ENCODE measurements around the gene AMER3. TPM values are rescaled to one million over a fixed set of nuclear protein-coding genes. Genes with fewer than 3 reads are reported as not detected.

Gene AMER3
- total RNA-seq, 1 experiment from 2014 or later, result not detected

DNA sequence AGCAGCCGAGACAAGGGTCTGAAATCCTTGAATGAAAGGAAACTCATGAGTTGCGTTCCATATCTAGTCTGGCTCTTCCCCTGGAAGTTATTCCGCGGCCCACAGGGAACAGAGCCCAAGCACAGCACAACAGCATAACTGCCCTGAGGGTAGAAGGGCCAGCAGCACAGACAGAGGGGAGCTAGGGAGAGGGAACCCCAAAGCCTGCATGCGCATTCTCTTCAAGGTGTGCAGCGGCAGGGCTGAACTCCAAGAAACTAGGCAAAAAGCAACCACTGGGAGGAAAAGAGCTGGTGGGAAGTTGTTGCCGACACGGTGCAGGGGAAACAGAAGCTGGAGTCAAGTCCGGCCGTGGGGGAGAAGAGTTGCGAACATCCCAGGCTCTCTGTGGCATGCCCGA, 14.7 kb upstream of the AMER3 start:
- Histone ChIP-seq H3K9me3 (no peaks in the 10 kb centered on the region), H3K36me3 (no peaks in the 10 kb centered on the region), H3K27me3 (no peaks in the 10 kb centered on the region), H3K4me3 (no peak overlapping the region)
- DNase-seq, result no peak

DNA sequence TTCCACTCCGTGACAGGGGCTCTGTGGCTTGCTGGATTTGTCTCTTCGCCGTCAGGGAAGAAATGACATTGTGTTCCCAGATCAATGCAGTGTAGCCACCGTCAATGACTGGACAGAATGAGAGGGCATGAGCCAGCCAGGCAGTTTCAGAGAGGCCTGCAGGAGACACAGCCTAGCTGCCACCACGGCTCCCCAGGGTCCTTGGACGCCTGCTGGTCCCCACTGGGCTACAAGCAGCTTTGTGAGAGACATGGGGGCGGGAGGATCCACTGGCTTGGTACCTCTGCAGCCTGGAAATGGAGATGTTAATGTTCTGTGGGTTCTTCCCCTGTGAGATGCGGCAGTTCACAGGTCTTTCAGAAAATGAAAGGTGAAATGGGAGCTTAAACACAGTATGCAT, 12.1 kb upstream of the AMER3 start:
- no peak for DNase-seq
- no peaks in the 10 kb centered on the region for H3K27me3 ChIP-seq
- H3K36me3 ChIP-seq, result no peaks in the 10 kb centered on the region
- H3K9me3 ChIP-seq, result no peaks in the 10 kb centered on the region
- no peak overlapping the region for H3K4me3 ChIP-seq

DNA sequence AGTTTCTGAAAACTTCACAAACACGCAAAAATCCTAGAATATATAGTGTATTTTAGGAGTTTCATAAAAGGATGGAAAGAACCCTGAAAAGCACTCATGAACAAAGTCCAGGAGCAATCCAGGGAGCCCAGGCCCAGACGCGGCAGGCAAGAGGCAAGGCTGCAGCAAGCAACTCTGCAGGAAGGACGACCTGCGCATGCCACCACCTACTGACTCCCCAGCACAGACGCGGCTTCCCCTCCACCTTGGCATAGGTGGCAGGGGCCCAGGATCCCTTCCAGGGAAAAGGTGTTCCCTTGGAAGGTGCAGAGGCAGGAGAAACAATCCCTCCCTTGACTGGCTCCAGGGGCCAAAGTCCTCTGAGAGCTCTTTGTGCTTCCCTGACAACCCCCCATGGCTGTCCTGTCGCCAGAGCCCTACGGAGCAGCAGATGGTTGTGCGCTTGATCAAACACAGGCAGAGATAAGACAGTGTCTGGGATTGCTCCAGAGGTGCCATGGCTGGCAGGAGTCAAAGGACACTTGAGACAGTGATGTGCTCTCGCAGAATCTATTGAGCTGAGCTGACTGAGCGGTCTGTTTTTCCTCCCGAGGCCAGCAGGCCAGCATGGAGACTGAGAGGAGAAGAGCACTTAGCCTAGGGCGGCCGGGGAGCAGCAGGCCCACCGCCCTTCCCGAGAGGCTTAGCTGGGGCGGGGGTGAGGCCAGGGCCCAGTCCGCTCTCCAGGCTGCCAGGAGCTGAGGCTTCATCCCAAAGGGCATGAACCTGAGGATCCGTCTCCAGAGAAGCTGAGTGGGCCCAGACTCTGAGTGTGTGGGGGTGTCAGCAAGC, 10.8 kb upstream of the AMER3 start:
- Histone ChIP-seq H3K27me3 (no peaks in the 10 kb centered on the region), H3K36me3 (no peaks in the 10 kb centered on the region), H3K4me3 (no peak overlapping the region), H3K9me3 (no peaks in the 10 kb centered on the region)
- DNase-seq, result no peak

DNA sequence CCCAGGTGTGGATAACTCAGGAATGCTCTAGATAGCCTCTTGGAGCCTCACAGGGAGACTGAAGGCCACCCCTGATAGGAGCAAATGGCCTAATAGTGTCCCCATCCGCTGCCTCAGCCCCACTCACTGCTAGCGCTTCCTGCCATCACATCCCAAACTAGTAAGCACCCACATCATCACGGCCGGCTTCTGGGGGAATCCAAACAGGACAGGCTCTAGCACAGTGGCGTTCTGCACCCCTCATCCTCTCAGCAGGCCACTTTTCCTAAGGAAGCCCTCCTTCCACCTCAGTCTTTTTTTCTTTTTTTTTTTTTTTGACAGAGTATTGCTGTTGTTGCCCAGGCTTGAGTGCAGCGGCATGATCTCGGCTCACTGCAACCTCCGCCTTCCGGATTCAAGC, 6.3 kb upstream of the AMER3 start:
- H3K27me3 ChIP-seq, result no peaks in the 10 kb centered on the region
- no peaks in the 10 kb centered on the region for H3K9me3 ChIP-seq
- DNase-seq, result no peak
- H3K4me3 ChIP-seq, result no peak overlapping the region
- H3K36me3 ChIP-seq, result no peaks in the 10 kb centered on the region

DNA sequence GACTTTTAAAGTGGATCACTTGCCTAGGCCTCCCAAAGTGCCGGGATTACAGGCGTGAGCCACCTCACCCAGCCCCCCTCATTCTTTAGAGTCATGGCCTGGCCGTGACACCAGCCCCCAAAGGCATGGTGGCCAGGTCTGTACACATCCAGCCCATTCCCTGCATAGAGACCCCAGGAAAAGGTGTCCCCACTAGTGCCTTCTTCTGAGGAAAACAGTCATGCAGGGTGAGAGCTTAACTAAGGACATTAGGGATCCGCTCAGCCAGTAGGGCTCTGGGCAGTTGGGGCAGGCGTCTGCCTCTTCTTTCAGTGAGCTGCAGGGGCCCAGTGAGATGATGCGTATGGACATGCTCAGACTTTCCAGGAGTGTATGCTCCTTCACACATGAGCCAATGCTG, 5.7 kb upstream of the AMER3 start:
- H3K9me3 ChIP-seq, result no peaks in the 10 kb centered on the region
- peaks cover 3% of the 10 kb centered on the region; the same call in 1 of the 2 replicates for H3K27me3 ChIP-seq
- no peak for DNase-seq

DNA sequence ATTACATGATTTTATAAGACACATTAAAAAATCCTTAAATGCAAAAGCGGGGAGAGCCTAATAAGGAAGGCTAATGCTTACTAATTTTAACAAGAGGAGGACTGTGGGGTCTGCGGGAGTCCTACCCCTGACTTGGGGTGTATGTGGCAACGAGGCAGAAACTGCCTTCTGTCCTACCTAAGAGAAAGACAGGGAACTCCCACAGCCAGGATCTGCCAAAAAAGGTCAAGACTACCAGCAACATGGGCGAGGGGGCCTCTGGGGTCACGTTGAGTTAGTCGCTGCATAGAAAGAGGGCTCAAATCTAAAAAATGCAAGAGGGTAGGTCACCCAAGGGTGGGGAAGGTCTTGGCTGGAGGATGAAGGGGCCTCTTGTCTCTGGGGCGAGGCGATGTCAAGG, 529 bp upstream of the AMER3 start:
- peaks cover 10% of the 10 kb centered on the region for H3K27me3 ChIP-seq
- H3K9me3 ChIP-seq, result no peaks in the 10 kb centered on the region
- no peaks in the 10 kb centered on the region for H3K36me3 ChIP-seq
- H3K4me3 ChIP-seq, result no peak overlapping the region
- no peak for DNase-seq

More for the DNA sequence above, 5.7 kb upstream of the AMER3 start:
- Histone ChIP-seq H3K36me3 (no peaks in the 10 kb centered on the region), H3K4me3 (no peak overlapping the region)

DNA sequence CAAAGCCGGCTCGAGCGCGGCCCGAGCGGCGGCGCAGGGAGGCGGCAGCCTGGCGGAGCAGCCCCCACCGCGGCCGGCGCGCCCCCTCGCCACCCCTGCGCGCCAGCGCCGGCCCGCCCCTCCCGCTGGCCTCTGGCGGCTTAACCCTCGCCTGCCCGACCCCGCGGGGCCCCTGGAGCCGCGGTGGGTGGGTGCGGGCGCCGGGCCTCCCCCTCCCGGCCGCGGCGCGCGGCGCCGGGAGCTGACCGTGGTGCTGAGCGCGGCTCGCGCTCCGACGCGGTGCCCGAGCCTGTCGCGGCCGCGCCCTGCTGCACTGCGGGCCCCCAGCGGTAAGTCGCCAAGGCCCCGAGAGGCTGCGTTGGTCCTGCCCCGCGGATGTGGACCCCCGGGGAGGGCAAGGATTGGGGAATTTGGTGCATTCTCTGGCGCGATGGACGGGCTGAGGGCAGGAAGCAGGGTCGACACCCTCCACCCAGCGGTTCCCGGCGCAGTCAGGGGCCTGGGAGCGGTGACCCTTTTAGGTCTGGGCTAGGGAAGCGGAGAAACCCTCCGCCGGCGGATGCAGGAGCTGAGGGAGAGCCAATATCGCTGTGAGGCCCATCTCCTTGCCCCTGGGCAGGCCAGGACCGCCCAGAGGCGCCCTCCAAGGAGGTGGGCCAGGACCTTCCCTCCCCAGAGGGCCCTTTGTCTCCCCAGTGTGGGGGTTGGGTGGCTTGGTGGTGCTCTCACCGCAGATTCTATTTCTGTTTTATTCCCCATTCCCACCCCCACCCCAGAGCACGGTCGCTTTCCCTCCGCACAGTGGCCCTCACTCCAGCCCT, 923 bp downstream of the AMER3 start:
- no peak for DNase-seq
- H3K27me3 ChIP-seq, result peaks cover 10% of the 10 kb centered on the region
- H3K36me3 ChIP-seq, result no peaks in the 10 kb centered on the region
- no peaks in the 10 kb centered on the region for H3K9me3 ChIP-seq
- H3K4me3 ChIP-seq, result no peak overlapping the region

DNA sequence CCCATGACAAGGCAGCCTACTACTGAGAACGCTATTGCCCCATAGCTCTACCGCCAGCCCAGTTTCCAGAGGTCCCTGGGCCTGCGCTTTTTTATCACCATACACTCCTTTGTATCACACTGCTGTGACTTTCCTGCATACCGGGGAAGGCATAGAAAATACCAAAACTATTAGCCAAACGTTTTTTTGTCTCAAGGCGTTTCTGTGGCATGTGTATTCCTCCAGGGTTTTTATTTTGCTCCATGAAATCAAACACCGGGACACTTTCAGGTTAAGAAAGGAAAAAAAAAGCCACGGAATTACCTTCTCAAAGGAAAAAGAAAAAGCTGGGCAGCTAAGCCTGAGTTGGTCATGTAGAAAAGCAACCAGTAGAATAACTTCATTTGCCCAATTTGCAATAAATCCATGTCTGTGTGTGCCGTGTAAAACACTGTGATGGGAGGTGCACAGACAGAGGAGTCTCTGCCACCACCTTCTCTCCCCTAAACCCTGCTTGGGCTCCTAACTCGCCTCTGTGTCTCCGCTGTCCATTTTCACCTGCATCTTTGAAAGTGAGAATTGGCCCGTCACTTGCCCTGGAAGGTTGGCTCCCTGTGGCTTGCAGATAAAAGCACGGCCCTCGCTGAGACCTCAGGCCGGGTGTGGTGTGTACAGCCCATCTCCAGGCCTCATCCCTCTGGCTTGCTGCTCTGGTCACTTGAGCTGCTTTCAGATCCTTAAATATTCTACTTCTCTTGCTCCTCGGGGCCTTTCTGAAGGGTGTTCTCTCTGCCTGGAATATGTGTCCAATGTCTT, 1.7 kb downstream of the AMER3 start:
- no peaks in the 10 kb centered on the region for H3K36me3 ChIP-seq
- no peak overlapping the region for H3K4me3 ChIP-seq
- DNase-seq, result no peak
- peaks cover 10% of the 10 kb centered on the region for H3K27me3 ChIP-seq
- H3K9me3 ChIP-seq, result no peaks in the 10 kb centered on the region

DNA sequence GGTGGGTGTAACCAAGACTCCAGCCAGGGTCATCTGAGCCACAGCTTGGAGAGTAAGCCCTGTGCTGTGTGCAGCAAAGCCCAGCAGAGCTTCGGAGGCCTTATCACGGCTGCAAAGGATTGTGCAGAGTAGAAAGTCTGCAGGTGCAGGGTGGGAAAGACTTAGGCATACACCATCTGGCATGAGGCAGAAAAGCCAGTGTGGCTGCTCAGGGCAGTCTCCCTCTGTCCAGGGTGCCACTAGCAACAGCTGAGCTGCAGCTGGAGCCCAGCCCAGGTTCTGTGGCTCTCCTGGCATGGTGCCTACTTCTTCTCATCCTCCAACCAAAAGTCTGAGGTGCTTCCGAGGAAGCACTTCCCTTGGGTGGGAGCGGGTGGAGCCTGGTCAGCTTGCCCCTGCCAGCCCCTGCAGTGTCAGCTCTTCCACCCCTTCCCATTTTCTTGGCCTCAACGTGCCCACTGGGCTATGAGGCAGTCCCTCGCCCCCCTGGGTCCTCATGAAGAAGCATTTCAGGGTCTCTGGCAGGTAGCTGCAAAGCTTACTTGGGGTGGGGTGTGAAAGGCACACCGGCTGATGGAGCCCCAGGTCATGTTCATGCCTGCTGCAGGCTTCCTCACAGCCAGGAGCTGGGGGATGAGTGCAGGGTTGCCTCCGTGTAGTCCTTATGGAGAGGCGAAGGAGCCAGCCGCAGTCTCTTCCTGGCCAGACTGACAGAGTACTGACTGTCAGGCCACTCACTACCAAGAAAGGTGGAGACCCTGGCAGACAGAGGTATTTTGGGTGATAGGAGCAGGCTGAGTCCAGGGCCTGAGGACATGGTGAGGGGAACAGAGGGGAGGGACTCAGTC, 4.8 kb downstream of the AMER3 start:
- Histone ChIP-seq H3K4me3 (no peak overlapping the region), H3K27me3 (peaks cover 4% of the 10 kb centered on the region), H3K36me3 (no peaks in the 10 kb centered on the region), H3K9me3 (no peaks in the 10 kb centered on the region)
- peak; percentile 25 for DNase-seq

DNA sequence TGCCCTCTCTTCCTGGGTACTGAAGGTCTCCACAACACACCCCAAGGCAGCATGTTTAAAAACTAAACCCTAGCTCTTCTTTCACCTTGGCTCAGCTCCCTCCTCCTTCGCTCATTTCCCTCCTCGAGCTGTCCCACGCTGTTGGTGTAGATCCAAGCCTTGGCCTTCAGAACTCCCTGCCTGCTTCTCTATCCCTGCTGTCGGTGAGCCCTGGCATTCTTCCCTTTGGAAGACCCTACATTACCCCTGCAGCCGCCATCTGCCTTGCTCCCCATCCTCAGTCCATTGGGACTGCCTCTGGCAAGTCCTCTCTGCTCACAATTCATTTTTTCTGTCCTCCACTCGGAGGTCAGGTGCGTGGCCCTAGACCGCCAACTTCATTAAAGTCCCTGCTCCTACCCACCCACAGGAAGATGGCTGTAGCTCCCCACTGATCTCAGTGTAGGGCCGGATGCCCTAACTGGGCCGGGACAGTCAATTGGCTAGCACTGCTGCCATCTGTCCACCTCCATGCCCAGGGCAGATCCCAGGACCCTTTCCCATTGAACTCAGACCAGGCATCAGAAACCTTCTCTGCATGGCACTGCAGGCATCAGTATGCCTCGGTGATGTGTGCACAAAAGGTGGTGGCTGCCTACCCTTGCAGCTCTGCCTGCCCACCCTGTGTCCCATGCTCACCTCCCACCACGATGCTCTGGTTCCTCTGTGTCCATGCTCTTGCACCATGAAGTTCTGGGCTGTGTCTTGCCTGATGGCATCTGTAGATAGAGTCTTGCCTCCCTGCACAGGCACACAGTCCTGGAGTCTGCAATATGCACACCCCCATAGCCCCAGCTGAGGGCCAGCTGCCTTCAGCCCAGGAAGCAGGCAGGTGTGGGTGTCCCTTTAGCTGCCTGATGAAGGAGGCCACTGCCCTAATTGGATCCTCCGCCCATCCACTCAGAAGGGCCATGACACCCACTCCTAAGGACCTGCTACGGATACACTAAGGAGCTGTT, 5.7 kb downstream of the AMER3 start:
- Histone ChIP-seq H3K4me3 (no peak overlapping the region), H3K9me3 (no peaks in the 10 kb centered on the region), H3K27me3 (no peaks in the 10 kb centered on the region), H3K36me3 (no peaks in the 10 kb centered on the region)
- no peak for DNase-seq

DNA sequence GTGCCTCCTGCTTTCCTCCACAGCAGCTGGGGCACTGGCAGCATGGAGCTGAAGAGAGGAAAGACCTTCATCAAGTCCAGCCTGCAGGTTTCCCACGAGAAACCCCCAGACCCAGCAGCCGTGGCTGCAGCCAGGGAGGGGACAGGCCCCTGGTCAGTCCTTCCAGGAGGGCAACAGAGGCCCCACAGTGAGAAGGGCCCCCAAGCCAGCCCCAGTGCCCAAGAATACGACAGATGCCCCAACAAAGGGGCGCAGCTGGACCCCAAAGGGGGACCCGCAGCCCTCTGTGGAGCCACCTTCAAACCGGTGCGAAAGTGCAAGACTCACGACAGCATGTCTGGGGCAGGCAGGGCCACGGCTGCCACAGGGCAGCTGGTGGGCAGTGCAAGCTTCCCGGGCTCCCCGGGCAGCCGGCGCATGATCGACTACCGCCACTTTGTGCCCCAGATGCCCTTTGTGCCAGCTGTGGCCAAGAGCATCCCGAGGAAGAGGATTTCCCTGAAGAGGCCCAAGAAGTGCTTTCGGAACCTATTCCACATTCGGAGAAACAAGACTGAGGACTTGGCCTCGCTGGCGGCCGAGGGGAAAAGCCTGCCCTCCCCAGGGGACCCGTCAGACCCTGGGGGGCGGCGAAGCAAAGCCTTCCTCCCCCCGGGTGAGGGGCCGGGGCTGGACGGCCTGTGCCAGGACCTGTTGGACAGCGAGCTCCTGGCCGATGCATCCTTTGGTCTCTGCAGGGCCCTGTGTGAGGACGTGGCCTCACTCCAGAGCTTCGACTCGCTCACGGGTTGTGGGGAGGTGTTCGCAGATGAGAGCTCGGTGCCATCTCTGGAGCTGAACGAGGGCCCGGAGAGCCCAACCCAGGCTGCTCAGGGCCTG, 6.9 kb downstream of the AMER3 start:
- Histone ChIP-seq H3K27me3 (no peaks in the 10 kb centered on the region), H3K9me3 (no peaks in the 10 kb centered on the region), H3K36me3 (no peaks in the 10 kb centered on the region), H3K4me3 (no peak overlapping the region)
- DNase-seq, result no peak

DNA sequence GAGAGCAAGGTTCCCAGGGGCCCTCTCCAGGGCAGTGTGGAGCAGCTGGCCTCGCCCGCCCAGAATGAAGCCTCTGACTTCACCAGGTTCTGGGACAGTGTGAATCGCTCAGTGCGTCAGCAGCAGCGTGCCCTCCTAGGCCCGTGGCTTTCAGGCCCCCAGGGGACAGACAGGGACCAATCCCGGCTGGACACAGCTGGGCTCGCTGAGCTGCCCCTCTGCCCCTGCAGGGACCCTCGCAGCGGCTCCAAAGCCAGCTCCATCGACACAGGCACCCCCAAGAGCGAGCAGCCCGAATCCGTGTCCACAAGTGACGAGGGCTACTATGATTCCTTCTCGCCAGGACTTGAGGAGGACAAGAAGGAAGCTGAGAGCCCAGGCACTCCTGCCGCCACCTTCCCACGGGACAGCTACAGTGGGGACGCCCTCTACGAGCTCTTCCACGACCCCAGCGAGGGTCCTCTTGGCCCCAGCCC, 7.6 kb downstream of the AMER3 start:
- Histone ChIP-seq H3K9me3 (no peaks in the 10 kb centered on the region), H3K36me3 (no peaks in the 10 kb centered on the region), H3K4me3 (no peak overlapping the region), H3K27me3 (no peaks in the 10 kb centered on the region)
- DNase-seq, result no peak

DNA sequence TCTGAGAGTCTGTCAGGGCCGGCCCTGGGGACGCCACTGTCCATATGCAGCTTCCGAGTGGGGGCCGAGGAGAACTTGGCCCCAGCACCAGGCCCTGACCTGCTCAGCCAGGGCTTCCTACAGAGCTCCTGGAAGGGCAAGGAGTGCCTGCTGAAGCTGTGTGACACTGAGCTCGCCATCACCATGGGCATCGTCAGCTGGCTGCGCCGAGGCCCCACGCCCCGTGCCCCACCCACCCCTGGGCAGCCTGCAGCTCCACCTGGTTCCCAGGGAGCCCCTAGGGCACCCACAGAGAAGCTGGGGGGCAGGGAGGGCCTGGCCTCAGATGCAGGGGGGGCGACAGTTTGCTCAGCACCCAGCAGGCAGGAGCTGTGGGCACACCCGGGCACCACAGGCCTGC, 8.1 kb downstream of the AMER3 start:
- no peak overlapping the region for H3K4me3 ChIP-seq
- H3K9me3 ChIP-seq, result no peaks in the 10 kb centered on the region
- no peaks in the 10 kb centered on the region for H3K36me3 ChIP-seq
- H3K27me3 ChIP-seq, result no peaks in the 10 kb centered on the region
- DNase-seq, result no peak

DNA sequence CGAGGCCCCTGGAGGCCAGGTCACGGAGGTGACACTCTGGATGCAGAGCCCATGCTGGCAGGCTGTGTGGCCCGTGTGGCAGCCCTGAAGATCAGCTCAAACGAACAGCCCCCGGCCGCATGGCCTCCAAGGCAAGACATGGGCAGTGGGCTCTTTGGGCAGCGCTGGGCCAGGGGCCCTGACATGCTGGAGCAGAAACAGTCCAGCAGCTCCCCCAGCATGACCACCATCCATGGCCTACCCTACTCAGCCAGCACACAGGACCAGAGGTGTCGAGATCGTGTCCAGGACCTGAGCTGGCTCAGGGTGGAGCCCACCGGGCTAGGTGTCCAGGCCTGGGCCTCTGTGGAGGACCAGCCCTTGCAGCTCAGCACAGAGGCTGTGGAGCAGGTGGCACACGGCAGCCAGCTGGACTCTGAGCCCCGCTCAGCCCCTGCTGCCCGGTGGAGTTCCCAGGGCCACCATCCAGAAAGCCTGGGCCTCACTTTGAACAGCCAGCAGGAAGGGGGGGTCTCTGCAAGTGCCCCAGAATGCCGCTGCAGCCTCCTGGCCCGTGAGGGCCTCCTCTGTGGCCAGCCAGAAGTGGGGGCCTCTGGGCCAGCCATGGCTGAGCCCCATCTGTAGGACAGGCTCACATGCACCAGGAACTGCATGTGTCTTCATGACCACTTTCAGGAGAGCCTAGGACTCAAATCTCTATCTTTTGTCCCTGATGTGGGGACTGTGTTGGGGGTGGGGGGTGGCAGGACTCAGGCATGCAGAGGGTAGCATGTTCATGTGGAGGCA, 8.9 kb downstream of the AMER3 start:
- Histone ChIP-seq H3K27me3 (no peaks in the 10 kb centered on the region), H3K4me3 (no peak overlapping the region), H3K9me3 (no peaks in the 10 kb centered on the region), H3K36me3 (no peaks in the 10 kb centered on the region)
- DNase-seq, result no peak
